Naive thymus-derived CD8-positive, alpha-beta T cell (primary cell): ENCODE data around the gene SMAD3. TPM values are rescaled to one million over a fixed set of nuclear protein-coding genes. Genes with fewer than 3 reads are reported as not detected.

Source experiments
- ATAC-seq, 2 donors: fragments of 150-1000 bp; cut with Tn5 transposase in 1 of 2; sonication (Bioruptor Pico), chemical (Tn5 transposase) in 1 of 2; 1 replicate in 1 of 2; 2 replicates in 1 of 2; pipeline ENCODE4 v1.10.0; 2021; ENCODE audit warnings: mild to moderate bottlenecking in 2 of 2, moderate library complexity in 2 of 2
- POLR2A ChIA-PET: fragments of 350-600 bp; sonication (Branson Sonifier 250); formaldehyde crosslinking; loops from one replicate; lab custom pipeline; 2021; ENCODE audit warnings: antibody characterized with exemption; lab: Charles Lee
- DNase-seq, 10 donors: peaks; one replicate each; pipeline versions ENCODE4 v3.0.0 to v3.0.0-alpha.2; 2020 to 2022
- H3K27ac Mint-ChIP-seq, 10 donors: one replicate each; pipeline ENCODE4 v1.8.0; 2020 to 2022; ENCODE audit warnings: mild to moderate bottlenecking in 10 of 10, mixed read lengths in 10 of 10, moderate library complexity in 4 of 10, inconsistent platforms in 1 of 10
- H3K27me3 Mint-ChIP-seq, 5 donors: one replicate each; pipeline ENCODE4 v1.8.0; 2021 to 2022; ENCODE audit warnings: mixed read lengths in 5 of 5
- H3K36me3 Mint-ChIP-seq, 3 donors: one replicate each; pipeline ENCODE4 v1.8.0; 2020 to 2022; ENCODE audit warnings: mixed read lengths in 3 of 3, mild to moderate bottlenecking in 2 of 3, inconsistent platforms in 1 of 3
- H3K4me1 Mint-ChIP-seq, 4 donors: one replicate each; pipeline ENCODE4 v1.8.0; 2021 to 2022; ENCODE audit warnings: mixed read lengths in 4 of 4
- H3K4me3 Mint-ChIP-seq, 10 donors: one replicate each; pipeline ENCODE4 v1.8.0; 2020 to 2022; ENCODE audit warnings: mild to moderate bottlenecking in 10 of 10, mixed read lengths in 10 of 10, moderate library complexity in 6 of 10, inconsistent platforms in 1 of 10
- H3K9me3 Mint-ChIP-seq, 9 donors: one replicate each; pipeline ENCODE4 v1.8.0; 2020 to 2022; ENCODE audit warnings: mixed read lengths in 9 of 9, mild to moderate bottlenecking in 3 of 9, inconsistent platforms in 1 of 9, moderate library complexity in 1 of 9
- polyA plus RNA-seq, 3 donors: library from polyadenylated mRNA; unstranded; fragments of 300-500 nt; fragmentation: Illumina TruSeq; gene quantifications; one replicate each; pipeline ENCODE4 v1.2.3, GENCODE V29; 2021
- total RNA-seq, 8 experiments: library from RNA in 2 of 8; stranded (reverse) in 2 of 8; gene quantifications; one replicate each; pipeline ENCODE4 v1.2.3 and lab custom pipeline; 2021 to 2026

Gene SMAD3
- total and polyA plus RNA-seq, 5 experiments from 2014 or later = 0.57 to 55.4 (median 4.2) TPM

DNA sequence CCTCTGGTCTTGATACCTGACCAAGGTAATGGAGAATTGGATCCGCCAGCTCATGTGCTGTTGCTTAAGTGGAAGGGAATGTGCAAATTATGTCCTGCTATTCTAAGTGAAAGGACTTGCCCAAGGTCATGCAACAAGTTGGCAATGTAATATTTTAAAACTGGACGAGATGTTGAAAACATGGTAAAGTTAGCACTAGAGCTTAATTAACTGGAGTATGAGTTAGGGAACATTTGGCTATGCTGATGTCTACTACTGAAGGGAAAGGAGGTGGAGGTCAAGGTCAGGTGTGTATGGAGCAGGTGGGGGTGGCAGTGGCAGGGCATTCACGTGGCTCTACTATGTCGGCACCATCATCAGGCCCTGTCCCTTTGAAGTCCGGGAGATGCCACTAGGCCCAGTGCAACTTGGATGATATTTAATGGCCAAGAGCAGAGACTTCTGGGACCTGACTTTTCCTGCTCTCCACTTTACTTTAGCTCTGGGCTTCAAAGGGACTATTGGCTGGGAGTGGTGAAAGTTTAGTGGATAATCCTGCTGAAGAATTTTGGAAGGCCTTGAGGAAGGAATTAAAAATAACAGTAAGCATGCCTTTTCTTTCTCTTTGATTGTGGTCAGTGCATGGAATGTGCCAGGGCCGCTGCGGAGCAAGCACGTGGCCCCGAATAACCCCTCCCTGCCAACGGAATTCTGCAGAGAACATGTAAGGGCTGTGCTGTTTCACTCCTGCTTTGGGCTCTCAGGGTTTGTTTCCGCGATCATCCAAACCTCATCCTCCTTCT is 14.9 kb downstream of the SMAD3 start:
- Mint-ChIP-seq H3K4me3 (peak overlapping the region in 2 of 10 donors; percentile 8 to 73), H3K27me3 (peaks cover 0 to 5% (median 0%) of the 10 kb centered on the region in 5 donors), H3K27ac (peak overlapping the region in 2 of 10 donors; percentile 76 to 87), H3K36me3 (no peaks in the 10 kb centered on the region), H3K4me1 (peaks cover 29 to 98% (median 59%) of the 10 kb centered on the region in 4 donors), H3K9me3 (no peaks in the 10 kb centered on the region)
- DNase-seq = no peak
- POLR2A ChIA-PET = interaction anchor here (0.9 to 1.7 kb wide), 5 partner anchors 11 to 26 kb away, joined by 3 to 5 read pairs (median 4); partner anchors contain the start of gene SMAD3
- ATAC-seq = no peak

DNA sequence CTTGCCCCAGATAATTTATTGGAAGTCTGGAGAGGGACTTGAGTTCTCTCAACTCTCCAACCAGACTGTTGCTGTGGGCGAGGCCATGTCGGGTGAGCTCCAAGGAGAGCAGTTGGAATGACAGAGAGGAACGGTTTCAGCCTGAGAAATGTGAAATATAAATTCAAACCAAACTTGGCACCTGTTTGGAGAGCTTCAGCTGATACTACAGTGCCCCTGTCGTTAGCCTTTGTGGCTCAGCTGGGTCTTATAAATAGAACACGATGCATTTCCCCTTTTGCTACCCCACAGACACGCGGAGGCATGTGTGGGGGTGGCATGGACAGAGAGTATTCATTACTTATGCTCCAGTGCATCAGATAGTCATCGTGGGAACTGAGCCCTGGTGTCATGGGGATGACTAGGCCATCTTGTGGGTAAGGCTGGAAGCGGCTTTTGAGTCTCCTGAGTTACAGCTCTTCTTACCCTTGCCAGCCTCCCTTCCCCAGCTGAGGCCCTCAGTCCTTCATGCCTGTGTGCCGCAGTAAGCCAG is 15.6 kb downstream of the SMAD3 start:
- Mint-ChIP-seq H3K36me3 (no peaks in the 10 kb centered on the region), H3K4me1 (peaks cover 28 to 98% (median 60%) of the 10 kb centered on the region in 4 donors), H3K27ac (peak overlapping the region in 5 of 10 donors; percentile 4 to 91 (median 76)), H3K4me3 (peak overlapping the region in 2 of 10 donors; percentile 27 to 73), H3K27me3 (peaks cover 0 to 5% (median 0%) of the 10 kb centered on the region in 5 donors), H3K9me3 (no peaks in the 10 kb centered on the region)
- ATAC-seq (peak; percentile 36 to 61), DNase-seq (peak in 2 of 10 donors; percentile 56 to 71)
- POLR2A ChIA-PET = interaction anchor here (0.9 to 1.8 kb wide), 3 partner anchors 9 to 17 kb away, joined by 3 to 6 read pairs (median 3); no protein-coding TSS in a partner anchor

GRCh38 chr15:67082007-67082536 is 16.7 kb downstream of the SMAD3 start:
- Mint-ChIP-seq H3K27ac (peak overlapping the region in 4 of 10 donors; percentile 7 to 87 (median 50)), H3K4me3 (peak overlapping the region in 7 of 10 donors; percentile 2 to 73 (median 37)), H3K4me1 (peaks cover 34 to 98% (median 70%) of the 10 kb centered on the region in 4 donors), H3K27me3 (peaks cover 0 to 11% (median 0%) of the 10 kb centered on the region in 5 donors), H3K9me3 (no peaks in the 10 kb centered on the region), H3K36me3 (peaks cover 0 to 2% (median 2%) of the 10 kb centered on the region in 3 donors)
- peak; percentile 50 to 64 for ATAC-seq
- POLR2A ChIA-PET = interaction anchor here (0.6 to 3.3 kb wide), 9 partner anchors 9 to 20 kb away, joined by 3 to 13 read pairs (median 3); partner anchors contain the start of gene SMAD3
- peak in 2 of 10 donors; percentile 34 to 39 for DNase-seq

- ATAC-seq (peak; percentile 37 to 64), DNase-seq (no peak)
- Mint-ChIP-seq H3K9me3 (no peaks in the 10 kb centered on the region), H3K4me3 (peak overlapping the region; percentile 23 to 82 (median 68)), H3K36me3 (peaks cover 0 to 2% (median 2%) of the 10 kb centered on the region in 3 donors), H3K27ac (peak overlapping the region in 7 of 10 donors; percentile 17 to 87 (median 64)), H3K4me1 (peaks cover 34 to 98% (median 77%) of the 10 kb centered on the region in 4 donors), H3K27me3 (peaks cover 0 to 11% (median 0%) of the 10 kb centered on the region in 5 donors)
- POLR2A ChIA-PET = interaction anchor here (1.0 to 3.3 kb wide), 9 partner anchors 9 to 19 kb away, joined by 3 to 13 read pairs (median 4); partner anchors contain the start of gene SMAD3
Observed at GRCh38 chr15:67083135-67083762, 17.8 kb downstream of the SMAD3 start.

DNA sequence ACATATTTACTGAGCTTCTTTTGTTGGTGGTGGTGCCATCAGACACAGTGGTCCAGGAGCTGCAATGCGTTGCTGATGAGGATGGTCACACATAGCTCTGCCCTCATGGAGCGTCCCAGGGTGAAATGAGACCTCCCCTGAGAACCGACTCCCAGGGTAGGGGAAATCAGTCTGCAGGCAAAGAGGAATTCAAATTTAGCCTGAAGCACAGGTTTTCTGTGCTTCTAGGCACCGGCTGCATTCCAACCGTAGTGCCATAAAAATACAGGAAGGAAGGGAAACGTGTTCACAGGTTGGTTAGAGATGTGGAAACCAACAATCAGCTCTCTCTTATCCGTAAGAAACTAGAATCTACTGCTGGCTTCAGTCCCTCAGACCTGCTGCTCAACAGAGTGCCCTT is 19.2 kb downstream of the SMAD3 start:
- ATAC-seq = no peak
- Mint-ChIP-seq H3K4me1 (peaks cover 34 to 100% (median 79%) of the 10 kb centered on the region in 4 donors), H3K4me3 (peak overlapping the region in 3 of 10 donors; percentile 35 to 63 (median 50)), H3K9me3 (no peaks in the 10 kb centered on the region), H3K27ac (peak overlapping the region in 3 of 10 donors; percentile 3 to 87 (median 40)), H3K36me3 (peaks cover 0 to 2% (median 2%) of the 10 kb centered on the region in 3 donors), H3K27me3 (peaks cover 0 to 11% (median 0%) of the 10 kb centered on the region in 5 donors)
- DNase-seq = no peak
- POLR2A ChIA-PET = interaction anchor here (0.7 to 3.3 kb wide), 4 partner anchors 14 to 22 kb away, joined by 3 to 13 read pairs (median 4); no protein-coding TSS in a partner anchor

DNA sequence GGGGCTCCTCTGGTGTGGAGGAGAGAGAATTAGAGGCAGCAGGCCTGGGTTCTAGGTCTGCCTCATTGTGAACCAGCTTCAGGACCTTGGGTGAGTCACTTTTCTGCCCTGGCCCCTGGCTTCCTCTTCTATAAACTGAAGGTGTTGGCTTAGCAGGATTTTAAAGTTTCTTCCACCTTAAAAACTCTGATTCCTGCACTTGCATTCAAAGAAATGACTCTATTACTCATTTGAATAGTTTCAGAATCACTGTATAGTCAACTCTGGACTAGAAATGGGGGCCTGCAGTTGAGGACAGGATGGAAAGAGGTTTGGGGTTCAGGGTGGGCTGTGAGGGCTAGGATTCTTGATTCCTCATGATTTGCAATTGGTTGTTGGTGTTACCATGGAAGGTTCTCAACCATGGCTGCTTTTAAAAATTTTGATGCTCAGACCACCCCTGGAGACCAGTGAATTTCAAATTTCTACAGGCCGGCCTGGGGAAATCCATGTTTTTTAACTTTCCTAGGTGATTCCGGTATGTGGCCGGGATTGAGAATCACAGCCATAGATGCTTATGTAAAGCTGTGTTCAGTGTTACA is 19.9 kb downstream of the SMAD3 start:
- no peak for ATAC-seq
- H3K36me3 Mint-ChIP-seq = peaks cover 0 to 2% (median 2%) of the 10 kb centered on the region in 3 donors
- H3K9me3 Mint-ChIP-seq = no peaks in the 10 kb centered on the region
- no peak for DNase-seq
- peak overlapping the region in 2 of 10 donors; percentile 84 to 87 for H3K27ac Mint-ChIP-seq
- POLR2A ChIA-PET = interaction anchor here (2.3 kb wide), 1 partner anchor 17 kb away, joined by 8 read pairs; no protein-coding TSS in a partner anchor
- peaks cover 0 to 11% (median 0%) of the 10 kb centered on the region in 5 donors for H3K27me3 Mint-ChIP-seq
- peaks cover 34 to 100% (median 73%) of the 10 kb centered on the region in 4 donors for H3K4me1 Mint-ChIP-seq
- H3K4me3 Mint-ChIP-seq = peak overlapping the region in 2 of 10 donors; percentile 63

- peaks cover 33 to 100% (median 69%) of the 10 kb centered on the region in 4 donors for H3K4me1 Mint-ChIP-seq
Observed at GRCh38 chr15:67085818-67086636, 20.6 kb downstream of the SMAD3 start.

GRCh38 chr15:67086637-67086914 is 21.2 kb downstream of the SMAD3 start:
- POLR2A ChIA-PET = interaction anchor here (0.7 to 2.3 kb wide), 3 partner anchors 14 to 49 kb away, joined by 4 to 8 read pairs (median 4); no protein-coding TSS in a partner anchor

More at GRCh38 chr15:67085818-67086636, 20.6 kb downstream of the SMAD3 start:
- Mint-ChIP-seq H3K27ac (peak overlapping the region in 3 of 10 donors; percentile 58 to 87 (median 84)), H3K27me3 (peaks cover 0 to 11% (median 0%) of the 10 kb centered on the region in 5 donors), H3K9me3 (no peaks in the 10 kb centered on the region), H3K4me3 (peak overlapping the region in 2 of 10 donors; percentile 57 to 63), H3K36me3 (peaks cover 0 to 2% (median 2%) of the 10 kb centered on the region in 3 donors)
- POLR2A ChIA-PET = interaction anchor here (0.7 to 2.3 kb wide), 2 partner anchors 17 to 50 kb away, joined by 4 to 8 read pairs; no protein-coding TSS in a partner anchor
- DNase-seq = no peak
- no peak for ATAC-seq

DNA sequence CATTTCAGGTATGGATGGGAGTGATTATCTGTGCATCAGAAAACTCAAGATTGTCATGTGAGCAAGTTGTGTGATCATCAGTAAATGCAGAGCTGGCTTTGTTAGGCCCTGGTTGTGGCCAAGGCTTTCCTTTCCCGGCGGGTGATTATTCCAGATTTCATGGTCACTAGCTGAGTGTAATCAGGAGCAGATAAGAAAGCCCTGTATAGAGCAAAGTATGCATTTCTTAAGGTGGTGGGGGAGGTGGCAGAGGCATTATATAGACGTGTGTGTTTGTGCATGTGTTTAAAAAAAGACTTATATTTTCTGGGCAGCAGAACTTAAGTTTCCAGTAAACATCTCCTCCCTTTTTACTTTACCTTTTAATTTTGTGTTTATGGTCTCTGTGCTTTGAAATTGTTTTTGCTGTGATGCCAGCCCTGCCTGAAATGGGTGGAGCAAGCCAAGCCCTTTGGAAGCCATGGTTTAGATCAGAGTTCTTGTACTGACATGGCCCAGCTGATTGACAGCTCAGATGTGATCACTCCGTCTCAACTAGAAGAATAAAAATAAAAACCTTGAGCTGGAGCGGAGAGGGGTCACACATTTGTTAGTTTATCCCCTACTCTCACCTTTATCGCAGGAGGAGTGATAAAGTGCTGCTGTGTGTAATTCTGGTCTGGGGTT is 22.2 kb downstream of the SMAD3 start:
- Mint-ChIP-seq H3K27ac (peak overlapping the region in 4 of 10 donors; percentile 24 to 70 (median 65)), H3K36me3 (peaks cover 0 to 2% (median 2%) of the 10 kb centered on the region in 3 donors), H3K27me3 (peaks cover 0 to 11% (median 0%) of the 10 kb centered on the region in 5 donors), H3K9me3 (no peaks in the 10 kb centered on the region), H3K4me1 (peaks cover 27 to 100% (median 56%) of the 10 kb centered on the region in 4 donors), H3K4me3 (peak overlapping the region in 1 of 10 donors; percentile 4)
- no peak for DNase-seq
- ATAC-seq = no peak
- POLR2A ChIA-PET = interaction anchor here (1.3 to 2.3 kb wide), 2 partner anchors 13 to 15 kb away, joined by 4 to 8 read pairs; no protein-coding TSS in a partner anchor

More at GRCh38 chr15:67086637-67086914, 21.2 kb downstream of the SMAD3 start:
- peaks cover 29 to 100% (median 64%) of the 10 kb centered on the region in 4 donors for H3K4me1 Mint-ChIP-seq
- peak overlapping the region in 3 of 10 donors; percentile 58 to 87 (median 84) for H3K27ac Mint-ChIP-seq
- H3K36me3 Mint-ChIP-seq = peaks cover 0 to 2% (median 2%) of the 10 kb centered on the region in 3 donors
- no peaks in the 10 kb centered on the region for H3K9me3 Mint-ChIP-seq
- H3K27me3 Mint-ChIP-seq = peaks cover 0 to 11% (median 0%) of the 10 kb centered on the region in 5 donors
- no peak for ATAC-seq
- no peak for DNase-seq
- H3K4me3 Mint-ChIP-seq = peak overlapping the region in 1 of 10 donors; percentile 57
